ENCODE results near the gene C10orf105.

C10orf105 gene

GRCh38 chr10:71737001-71737833 lies 17.6 kb upstream of the C10orf105 start:
- FAIRE-seq, result no peak

- no peak for FAIRE-seq
Observed at GRCh38 chr10:71736570-71736952, 17.0 kb upstream of the C10orf105 start.

- FAIRE-seq, result no peak
Observed at GRCh38 chr10:71735709-71736569, 16.4 kb upstream of the C10orf105 start.

GRCh38 chr10:71734797-71735196 lies 15.2 kb upstream of the C10orf105 start:
- FAIRE-seq, result no peak

- no peak for FAIRE-seq
Observed at GRCh38 chr10:71731791-71732190, 12.2 kb upstream of the C10orf105 start.

GRCh38 chr10:71729161-71729636 lies 9.6 kb upstream of the C10orf105 start:
- FAIRE-seq, result no peak

- FAIRE-seq, result no peak
Observed at GRCh38 chr10:71727738-71728737, 8.5 kb upstream of the C10orf105 start.

- no peak for FAIRE-seq
Observed at GRCh38 chr10:71727105-71727737, 7.6 kb upstream of the C10orf105 start.

GRCh38 chr10:71726580-71727104 lies 7.1 kb upstream of the C10orf105 start:
- no peak for FAIRE-seq

- FAIRE-seq, result no peak
Observed at GRCh38 chr10:71725998-71726579, 6.5 kb upstream of the C10orf105 start.

GRCh38 chr10:71725249-71725648 lies 5.7 kb upstream of the C10orf105 start:
- no peak for FAIRE-seq

GRCh38 chr10:71724539-71724938 lies 5.0 kb upstream of the C10orf105 start:
- no peak for FAIRE-seq

- FAIRE-seq, result no peak
Observed at GRCh38 chr10:71723311-71723710, 3.7 kb upstream of the C10orf105 start.

GRCh38 chr10:71722849-71723248 lies 3.3 kb upstream of the C10orf105 start:
- FAIRE-seq, result no peak

- FAIRE-seq, result no peak
Observed at GRCh38 chr10:71721313-71721712, 1.7 kb upstream of the C10orf105 start.

- no peak for FAIRE-seq
Observed at GRCh38 chr10:71720288-71720687, 710 bp upstream of the C10orf105 start.

GRCh38 chr10:71719042-71719441 lies 536 bp downstream of the C10orf105 start:
- FAIRE-seq, result no peak

GRCh38 chr10:71718165-71718698 lies 1.3 kb downstream of the C10orf105 start:
- FAIRE-seq, result no peak

GRCh38 chr10:71717551-71717951 lies 2.0 kb downstream of the C10orf105 start:
- no peak for FAIRE-seq

- FAIRE-seq, result no peak
Observed at GRCh38 chr10:71717056-71717455, 2.5 kb downstream of the C10orf105 start.

- FAIRE-seq, result no peak
Observed at GRCh38 chr10:71716426-71716825, 3.2 kb downstream of the C10orf105 start.

Measured in colon (tissue), 2 donors.